Vagina (tissue), 2 donors: ENCODE measurements around the gene NOB1.

Source experiments
- CTCF ChIP-seq, 3 experiments: fragments of 450-650 bp in 2 of 3; fragments of 200-600 bp in 1 of 3; sonication (generic) in 1 of 3; IDR thresholded peaks; one replicate each; pipeline ENCODE4 v1.5.1; 2017 to 2019; ENCODE audit warnings: antibody characterized with exemption in 3 of 3, mild to moderate bottlenecking in 2 of 3, moderate library complexity in 2 of 3
- POLR2A ChIP-seq, 2 donors: fragments of 450-650 bp; IDR thresholded peaks; one replicate each; pipeline ENCODE4 v1.6.1; 2017; ENCODE audit warnings: antibody characterized with exemption in 2 of 2, mild to moderate bottlenecking in 2 of 2, moderate library complexity in 2 of 2
- POLR2AphosphoS5 ChIP-seq, 2 donors: sonication (generic); formaldehyde crosslinking; IDR thresholded peaks; one replicate each; pipeline ENCODE4 v1.9.0; 2017; ENCODE audit warnings: antibody characterized with exemption in 2 of 2, mild to moderate bottlenecking in 2 of 2, low read depth in 1 of 2; ENCODE audit not compliant: insufficient read depth in 1 of 2

DNA sequence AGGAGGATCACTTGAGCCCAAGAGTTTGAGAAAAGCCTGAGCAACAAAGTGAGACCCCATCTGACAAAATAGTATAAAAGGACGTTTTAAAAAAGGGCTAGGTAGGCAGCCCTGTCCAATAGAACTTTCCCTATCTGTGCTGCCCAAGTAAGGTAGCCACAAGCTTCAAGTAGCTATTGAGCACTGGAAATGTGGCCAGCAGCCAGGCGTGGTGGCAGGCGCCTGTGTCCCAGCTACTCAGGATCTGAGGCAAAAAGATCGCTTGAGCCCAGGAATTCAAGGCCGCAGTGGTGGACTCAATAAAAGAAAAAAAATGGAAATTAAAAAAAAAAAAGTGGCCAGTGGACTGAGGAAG is 26.8 kb downstream of the NOB1 start:
- TF ChIP-seq CTCF (IDR thresholded peaks at IDR 0.05), result no peak
- TF ChIP-seq POLR2AphosphoS5 (IDR thresholded peaks at IDR 0.05; ENCODE audit: insufficient read depth in 1 of 2, low read depth in 1 of 2), result no peak
- no peak for TF ChIP-seq POLR2A (IDR thresholded peaks at IDR 0.05)
